ENCODE data around the gene CA7. TPM values are rescaled to one million over a fixed set of nuclear protein-coding genes. Genes with fewer than 3 reads are reported as not detected.
"Not testable (repeated sequence)": the region's sequence is repeated elsewhere in the genome, so short reads cannot be mapped to it uniquely, and the experiment has no call there.

The CA7 gene
- total RNA-seq, 4 donors from 2014 or later = not detected

- no peak for DNase-seq
- TF ChIP-seq POLR2A (IDR thresholded peaks at IDR 0.05) = no peak
- TF ChIP-seq, protein P1, sequence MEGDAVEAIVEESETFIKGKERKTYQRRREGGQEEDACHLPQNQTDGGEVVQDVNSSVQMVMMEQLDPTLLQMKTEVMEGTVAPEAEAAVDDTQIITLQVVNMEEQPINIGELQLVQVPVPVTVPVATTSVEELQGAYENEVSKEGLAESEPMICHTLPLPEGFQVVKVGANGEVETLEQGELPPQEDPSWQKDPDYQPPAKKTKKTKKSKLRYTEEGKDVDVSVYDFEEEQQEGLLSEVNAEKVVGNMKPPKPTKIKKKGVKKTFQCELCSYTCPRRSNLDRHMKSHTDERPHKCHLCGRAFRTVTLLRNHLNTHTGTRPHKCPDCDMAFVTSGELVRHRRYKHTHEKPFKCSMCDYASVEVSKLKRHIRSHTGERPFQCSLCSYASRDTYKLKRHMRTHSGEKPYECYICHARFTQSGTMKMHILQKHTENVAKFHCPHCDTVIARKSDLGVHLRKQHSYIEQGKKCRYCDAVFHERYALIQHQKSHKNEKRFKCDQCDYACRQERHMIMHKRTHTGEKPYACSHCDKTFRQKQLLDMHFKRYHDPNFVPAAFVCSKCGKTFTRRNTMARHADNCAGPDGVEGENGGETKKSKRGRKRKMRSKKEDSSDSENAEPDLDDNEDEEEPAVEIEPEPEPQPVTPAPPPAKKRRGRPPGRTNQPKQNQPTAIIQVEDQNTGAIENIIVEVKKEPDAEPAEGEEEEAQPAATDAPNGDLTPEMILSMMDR (IDR thresholded peaks at IDR 0.05) = no peak
- H3K4me3 ChIP-seq = no peak overlapping the region
- H3K36me3 ChIP-seq = no peaks in the 10 kb centered on the region
- intact Hi-C loops (cut with DNase I; ENCODE audit: low total_unique reads) = no loop called here
- H3K27ac ChIP-seq = no peak overlapping the region
- H3K27me3 ChIP-seq = no peaks in the 10 kb centered on the region
- H3K4me1 ChIP-seq = no peaks in the 10 kb centered on the region
- H3K9me3 ChIP-seq = no peaks in the 10 kb centered on the region
Observed at GRCh38 chr16:66859397-66860068, 15.3 kb downstream of the CA7 start.

GRCh38 chr16:66862023-66862520 is 17.9 kb downstream of the CA7 start:
- H3K27me3 ChIP-seq = no peaks in the 10 kb centered on the region
- H3K9me3 ChIP-seq = no peaks in the 10 kb centered on the region
- TF ChIP-seq POLR2A (IDR thresholded peaks at IDR 0.05) = no peak
- TF ChIP-seq, protein P1 (IDR thresholded peaks at IDR 0.05) = no peak
- no peak overlapping the region for H3K27ac ChIP-seq
- no peaks in the 10 kb centered on the region for H3K4me1 ChIP-seq
- no peaks in the 10 kb centered on the region for H3K36me3 ChIP-seq
- H3K4me3 ChIP-seq = no peak overlapping the region
- no peak for DNase-seq
- intact Hi-C loops (cut with DNase I; ENCODE audit: low total_unique reads) = no loop called here

- Histone ChIP-seq H3K4me1 (no peaks in the 10 kb centered on the region), H3K27me3 (no peaks in the 10 kb centered on the region), H3K4me3 (no peak overlapping the region), H3K36me3 (no peaks in the 10 kb centered on the region), H3K9me3 (no peaks in the 10 kb centered on the region), H3K27ac (no peak overlapping the region)
- TF ChIP-seq, protein P1 (IDR thresholded peaks at IDR 0.05) = no peak
- no peak for TF ChIP-seq POLR2A (IDR thresholded peaks at IDR 0.05)
- DNase-seq = no peak
- intact Hi-C loops (cut with DNase I; ENCODE audit: low total_unique reads) = no loop called here
Observed at GRCh38 chr16:66863707-66864106, 19.5 kb downstream of the CA7 start.

DNA sequence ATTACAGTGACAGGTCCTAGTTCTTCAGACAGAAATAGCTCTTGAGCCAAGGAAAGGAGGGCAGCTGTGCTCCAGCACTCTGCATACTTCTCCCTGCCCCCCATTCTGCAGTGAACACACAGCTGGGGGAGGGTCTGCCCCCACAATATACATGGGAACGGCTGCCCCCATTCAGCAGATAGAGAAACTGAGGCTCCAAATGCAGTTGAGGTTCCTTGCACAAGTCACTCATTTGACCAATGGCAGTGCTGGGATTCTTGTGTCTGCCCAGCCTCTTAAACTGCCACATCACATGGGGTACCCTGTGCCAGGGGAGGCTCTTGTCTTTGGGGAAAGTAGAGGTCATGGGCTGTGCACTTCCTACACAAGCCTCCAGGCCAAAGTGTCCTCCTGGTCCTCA is 25.2 kb downstream of the CA7 start:
- H3K9me3 ChIP-seq = no peaks in the 10 kb centered on the region
- peaks cover 0 to 4% of the 10 kb centered on the region in 2 donors for H3K4me1 ChIP-seq
- H3K27me3 ChIP-seq = no peaks in the 10 kb centered on the region
- no peaks in the 10 kb centered on the region for H3K36me3 ChIP-seq
- H3K27ac ChIP-seq = no peak overlapping the region
- TF ChIP-seq, protein P1 (IDR thresholded peaks at IDR 0.05) = no peak
- DNase-seq = no peak
- H3K4me3 ChIP-seq = no peak overlapping the region
- intact Hi-C loops (cut with DNase I; ENCODE audit: low total_unique reads) = no loop called here

DNA sequence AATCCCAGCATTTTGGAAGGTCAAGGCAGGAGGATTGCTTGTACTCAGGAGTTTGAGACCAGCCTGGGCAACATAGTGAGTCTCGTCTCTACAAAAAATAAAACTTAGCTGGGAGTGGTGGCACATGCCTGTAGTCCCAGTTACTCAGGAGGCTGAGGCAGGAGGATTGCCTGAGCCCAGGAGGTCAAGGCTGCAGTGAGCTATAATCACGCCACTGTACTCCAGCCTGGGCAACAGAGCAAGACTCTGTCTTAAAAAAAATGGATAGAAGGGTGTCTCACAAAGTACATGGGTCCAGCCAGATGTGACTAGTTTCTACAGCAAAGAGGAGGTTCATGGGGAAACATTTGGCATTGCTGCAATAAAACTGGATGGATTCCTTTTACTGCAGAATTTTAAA is 27.1 kb downstream of the CA7 start:
- intact Hi-C loops (cut with DNase I; ENCODE audit: low total_unique reads); H3K27me3 ChIP-seq; H3K4me3 ChIP-seq; H3K36me3 ChIP-seq; H3K4me1 ChIP-seq; H3K27ac ChIP-seq; H3K9me3 ChIP-seq; DNase-seq: not testable (repeated sequence)

Data from uterus (tissue), 4 donors.